Neural cell (in vitro differentiated cells): ENCODE results near the gene TAF10. TPM values are rescaled to one million over a fixed set of nuclear protein-coding genes. Genes with fewer than 3 reads are reported as not detected.

Experiments used
- H2AFZ ChIP-seq: fragments of 200-600, 300-800 bp; sonication (generic), shearing (Covaris generic); 2 replicates; pipeline ENCODE4 v1.6.0; 2014; ENCODE audit warnings: low read depth, mild to moderate bottlenecking, antibody characterized with exemption, low read length, moderate library complexity
- H3F3A ChIP-seq: fragments of 200-600 bp; shearing (Covaris generic); 2 replicates; pipeline ENCODE4 v1.6.1; 2016; ENCODE audit warnings: mild to moderate bottlenecking, moderate library complexity, mixed read lengths, antibody characterized with exemption, low read length; ENCODE audit not compliant: insufficient read depth, poor library complexity, severe bottlenecking
- H3K27ac ChIP-seq: fragments of 200-600, 300-800 bp; sonication (generic), shearing (Covaris generic); 2 replicates; pipeline ENCODE4 v1.5.1; 2014; ENCODE audit warnings: mild to moderate bottlenecking, low read length, moderate library complexity
- H3K27me3 ChIP-seq: fragments of 300-800, 200-600 bp; sonication (generic), shearing (Covaris generic); 2 replicates; pipeline ENCODE4 v1.6.0; 2014; ENCODE audit warnings: mild to moderate bottlenecking, low read depth, low read length, moderate library complexity; ENCODE audit not compliant: insufficient read depth
- H3K36me3 ChIP-seq: fragments of 300-800, 200-600 bp; sonication (generic), shearing (Covaris generic); 2 replicates; pipeline ENCODE4 v1.5.1; 2014; ENCODE audit warnings: mild to moderate bottlenecking, antibody characterized with exemption, low read length, moderate library complexity; ENCODE audit not compliant: insufficient read depth
- H3K4me2 ChIP-seq: fragments of 300-800, 200-600 bp; sonication (generic), shearing (Covaris generic); 2 replicates; pipeline ENCODE4 v1.6.0; 2014; ENCODE audit warnings: mild to moderate bottlenecking, low read length
- H3K4me3 ChIP-seq: fragments of 300-800, 200-600 bp; sonication (generic), shearing (Covaris generic); 2 replicates; pipeline ENCODE4 v1.5.1; 2014; ENCODE audit warnings: mild to moderate bottlenecking, low read length, moderate library complexity
- H3K79me2 ChIP-seq: fragments of 200-600 bp; shearing (Covaris generic); replicated peaks from 2 replicates; pipeline ENCODE4 v1.6.0; 2014; ENCODE audit warnings: mild to moderate bottlenecking, low read length, moderate library complexity; ENCODE audit not compliant: insufficient read depth
- H3K9ac ChIP-seq: fragments of 300-800, 200-600 bp; sonication (generic), shearing (Covaris generic); 2 replicates; pipeline ENCODE4 v1.6.1; 2016; ENCODE audit warnings: mild to moderate bottlenecking, low read length, mixed read lengths
- H3K9me2 ChIP-seq: fragments of 200-600 bp; shearing (Covaris generic); 2 replicates; pipeline ENCODE4 v1.6.1; 2016; ENCODE audit warnings: mild to moderate bottlenecking, low read length, mixed read lengths; ENCODE audit not compliant: insufficient read depth
- H3K9me3 ChIP-seq: fragments of 200-600, 300-800 bp; sonication (generic), shearing (Covaris generic); 2 replicates; pipeline ENCODE4 v1.6.1; 2016; ENCODE audit warnings: mild to moderate bottlenecking, mixed run types, low read length, moderate library complexity, mixed read lengths
- H4K20me1 ChIP-seq: fragments of 200-600 bp; shearing (Covaris generic); 2 replicates; pipeline ENCODE4 v1.6.1; 2016; ENCODE audit warnings: mild to moderate bottlenecking, mixed run types; ENCODE audit not compliant: insufficient read depth
- EP300 ChIP-seq: fragments of 450-650 bp; conservative IDR thresholded peaks from 2 replicates; pipeline ENCODE4 v1.6.1; 2014; ENCODE audit warnings: antibody characterized with exemption, mild to moderate bottlenecking, moderate library complexity; ENCODE audit not compliant: poor library complexity, severe bottlenecking
- EZH2 ChIP-seq: fragments of 200-600, 300-800 bp; shearing (Covaris generic), sonication (generic); IDR thresholded peaks from 2 replicates; pipeline ENCODE4 v1.6.1; 2014; ENCODE audit warnings: antibody characterized with exemption, low read length, borderline replicate concordance, mild to moderate bottlenecking; ENCODE audit not compliant: insufficient read depth, poor library complexity, severe bottlenecking
- MXI1 ChIP-seq: fragments of 450-650 bp; conservative IDR thresholded peaks from 2 replicates; pipeline ENCODE4 v1.6.1; 2014; ENCODE audit warnings: antibody characterized with exemption, mild to moderate bottlenecking; ENCODE audit not compliant: poor library complexity, severe bottlenecking
- POLR2AphosphoS5 ChIP-seq: IDR thresholded peaks from 2 replicates; pipeline ENCODE4 v1.6.1; 2012
- RAD21 ChIP-seq: fragments of 450-650 bp; conservative IDR thresholded peaks from 2 replicates; pipeline ENCODE4 v1.6.1; 2014; ENCODE audit warnings: antibody characterized with exemption, mild to moderate bottlenecking, moderate library complexity
- REST ChIP-seq: IDR thresholded peaks from 2 replicates; pipeline ENCODE4 v1.6.1; 2012; ENCODE audit warnings: borderline replicate concordance
- SMC3 ChIP-seq: fragments of 450-650 bp; conservative IDR thresholded peaks from 2 replicates; pipeline ENCODE4 v1.6.1; 2014; ENCODE audit warnings: antibody characterized with exemption, mild to moderate bottlenecking, moderate library complexity; ENCODE audit not compliant: poor library complexity
- TAF1 ChIP-seq: IDR thresholded peaks from 2 replicates; pipeline ENCODE4 v1.6.1; 2012; ENCODE audit warnings: low read depth
- polyA plus RNA-seq: library from polyadenylated mRNA; depleted of rRNA; stranded (reverse); fragments of >200 nt; gene quantifications from 2 replicates; pipeline ENCODE4 v1.2.3, GENCODE V29; 2014
- TF ChIP-seq, protein P1 (sequence below): fragments of 450-650 bp; IDR thresholded peaks from 2 replicates; pipeline ENCODE4 v1.5.1; 2014; ENCODE audit warnings: antibody characterized with exemption, mild to moderate bottlenecking, moderate library complexity; ENCODE audit not compliant: poor library complexity, severe bottlenecking

TAF10 gene
- polyA plus RNA-seq, 1 donor from 2014 or later: 39.7 TPM

DNA sequence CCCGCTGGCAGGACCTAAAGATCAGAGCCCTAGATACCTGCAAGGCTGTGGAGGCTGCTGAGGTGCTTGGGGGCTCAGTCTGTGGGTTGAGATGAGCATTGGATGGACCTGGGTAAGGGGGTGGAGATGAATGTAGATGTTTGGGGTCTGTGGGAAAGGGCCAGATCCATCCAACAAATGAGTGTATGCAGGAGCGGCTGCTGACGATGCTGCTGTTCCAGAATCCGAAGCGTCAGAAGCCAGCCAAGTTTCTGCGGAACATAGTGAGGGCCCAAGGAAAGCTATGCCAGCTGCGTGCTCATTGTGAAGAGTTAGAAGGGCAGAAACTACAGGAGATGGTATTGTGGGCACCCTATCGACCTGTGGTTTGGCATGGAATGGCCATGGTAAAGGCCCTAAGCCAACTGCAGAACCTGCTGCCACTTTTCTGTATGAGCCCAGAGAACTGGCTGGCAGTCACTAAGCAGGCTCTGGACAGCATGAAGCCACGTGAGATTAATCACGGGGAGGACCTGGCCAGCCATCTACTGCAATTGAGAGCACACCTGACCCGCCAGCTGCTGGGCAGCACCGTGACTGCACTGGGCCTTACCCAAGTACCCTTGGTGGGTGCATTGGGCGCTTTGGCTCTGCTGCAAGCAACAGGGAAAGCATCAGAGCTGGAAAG lies 45.2 kb downstream of the TAF10 start:
- Histone ChIP-seq H3K36me3 (no peaks in the 10 kb centered on the region), H3K27me3 (no peaks in the 10 kb centered on the region), H3F3A (no peaks in the 10 kb centered on the region), H3K4me2 (no peak overlapping the region), H3K9me3 (no peaks in the 10 kb centered on the region), H3K27ac (no peak overlapping the region), H3K79me2 (no peaks in the 10 kb centered on the region), H3K4me3 (no peak overlapping the region), H4K20me1 (no peaks in the 10 kb centered on the region), H3K9ac (no peak overlapping the region), H2AFZ (no peak overlapping the region), H3K9me2 (no peaks in the 10 kb centered on the region)
- TF ChIP-seq, protein P1, sequence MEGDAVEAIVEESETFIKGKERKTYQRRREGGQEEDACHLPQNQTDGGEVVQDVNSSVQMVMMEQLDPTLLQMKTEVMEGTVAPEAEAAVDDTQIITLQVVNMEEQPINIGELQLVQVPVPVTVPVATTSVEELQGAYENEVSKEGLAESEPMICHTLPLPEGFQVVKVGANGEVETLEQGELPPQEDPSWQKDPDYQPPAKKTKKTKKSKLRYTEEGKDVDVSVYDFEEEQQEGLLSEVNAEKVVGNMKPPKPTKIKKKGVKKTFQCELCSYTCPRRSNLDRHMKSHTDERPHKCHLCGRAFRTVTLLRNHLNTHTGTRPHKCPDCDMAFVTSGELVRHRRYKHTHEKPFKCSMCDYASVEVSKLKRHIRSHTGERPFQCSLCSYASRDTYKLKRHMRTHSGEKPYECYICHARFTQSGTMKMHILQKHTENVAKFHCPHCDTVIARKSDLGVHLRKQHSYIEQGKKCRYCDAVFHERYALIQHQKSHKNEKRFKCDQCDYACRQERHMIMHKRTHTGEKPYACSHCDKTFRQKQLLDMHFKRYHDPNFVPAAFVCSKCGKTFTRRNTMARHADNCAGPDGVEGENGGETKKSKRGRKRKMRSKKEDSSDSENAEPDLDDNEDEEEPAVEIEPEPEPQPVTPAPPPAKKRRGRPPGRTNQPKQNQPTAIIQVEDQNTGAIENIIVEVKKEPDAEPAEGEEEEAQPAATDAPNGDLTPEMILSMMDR: no peak
- TF ChIP-seq TAF1: no peak
- no peak for TF ChIP-seq EZH2
- TF ChIP-seq REST: no peak
- no peak for TF ChIP-seq RAD21
- no peak for TF ChIP-seq EP300
- TF ChIP-seq SMC3: no peak
- TF ChIP-seq POLR2AphosphoS5: no peak

- H3K27me3 ChIP-seq: no peaks in the 10 kb centered on the region
- no peak overlapping the region for H3K27ac ChIP-seq
- H3K4me2 ChIP-seq: no peak overlapping the region
- no peak overlapping the region for H2AFZ ChIP-seq
- H3K9me3 ChIP-seq: no peaks in the 10 kb centered on the region
- TF ChIP-seq POLR2AphosphoS5 (no peak), RAD21 (no peak), SMC3 (no peak), TAF1 (no peak), REST (no peak), EZH2 (no peak), MXI1 (no peak), EP300 (no peak)
- TF ChIP-seq, protein P1: no peak
- no peaks in the 10 kb centered on the region for H4K20me1 ChIP-seq
- no peak overlapping the region for H3K4me3 ChIP-seq
- H3K9me2 ChIP-seq: no peaks in the 10 kb centered on the region
- no peak overlapping the region for H3K9ac ChIP-seq
- H3K36me3 ChIP-seq: no peaks in the 10 kb centered on the region
- no peaks in the 10 kb centered on the region for H3F3A ChIP-seq
- no peaks in the 10 kb centered on the region for H3K79me2 ChIP-seq
Measured at GRCh38 chr11:6565988-6566703, 45.9 kb downstream of the TAF10 start.
